GM19238 (cell line): ENCODE results near the gene ERCC6L2.

Source experiments
- DNase-seq: peaks from one replicate; pipeline ENCODE4 v3.0.0; 2011; ENCODE audit warnings: low spot score; ENCODE audit not compliant: insufficient read length

ERCC6L2 gene

DNA sequence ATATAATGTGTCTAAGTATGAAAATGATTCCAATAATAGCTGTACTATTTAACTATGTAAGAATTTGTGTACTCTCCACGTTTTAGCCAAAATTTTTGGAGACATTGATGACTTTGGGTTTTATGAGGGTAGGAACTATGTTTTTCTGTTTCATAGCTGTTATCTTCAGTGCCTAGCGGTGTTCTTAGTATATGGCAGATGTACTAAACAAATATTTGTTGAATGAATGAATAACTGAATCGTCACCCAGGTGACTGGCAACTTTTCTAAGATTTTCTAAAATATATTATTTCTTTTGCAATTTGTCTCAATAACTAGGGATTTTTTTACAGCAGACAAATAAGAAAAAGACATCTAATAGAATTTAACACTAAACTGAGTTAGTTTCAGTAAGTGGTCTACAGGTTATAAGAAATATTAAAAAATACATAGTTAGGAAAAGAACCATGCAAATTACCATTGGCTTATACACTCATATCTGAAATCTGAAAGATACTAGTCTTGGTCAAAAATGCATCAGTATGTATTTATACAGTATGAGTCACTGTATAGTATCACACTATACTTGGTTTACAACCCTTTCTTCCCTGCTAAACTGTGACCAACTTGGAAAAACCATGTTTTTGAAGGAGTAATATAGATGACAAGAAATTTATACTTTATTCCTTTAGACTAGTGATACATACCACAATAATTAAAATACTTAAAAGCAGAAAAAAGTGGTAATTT is 10.5 kb upstream of the ERCC6L2 start:
- no peak for DNase-seq

DNA sequence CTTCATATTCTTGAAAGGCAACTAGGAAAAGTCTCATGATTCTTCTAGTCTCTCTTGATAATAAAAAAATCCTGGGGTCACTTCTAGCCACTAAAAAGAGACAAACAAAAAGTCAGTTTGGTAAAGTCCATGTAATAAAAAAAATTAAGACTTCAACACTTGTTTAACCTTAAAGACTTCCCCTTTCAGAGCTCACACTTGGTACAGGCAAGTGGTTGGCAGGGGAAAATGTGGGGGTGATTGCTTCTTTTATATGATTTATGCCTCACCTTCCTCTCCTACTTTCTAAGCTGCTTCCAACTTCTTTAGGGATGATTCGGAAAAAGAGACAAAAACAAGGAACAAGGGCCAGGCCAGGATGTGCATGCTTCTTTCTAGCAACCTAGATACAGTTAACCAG is 5.1 kb upstream of the ERCC6L2 start:
- DNase-seq, result no peak

DNA sequence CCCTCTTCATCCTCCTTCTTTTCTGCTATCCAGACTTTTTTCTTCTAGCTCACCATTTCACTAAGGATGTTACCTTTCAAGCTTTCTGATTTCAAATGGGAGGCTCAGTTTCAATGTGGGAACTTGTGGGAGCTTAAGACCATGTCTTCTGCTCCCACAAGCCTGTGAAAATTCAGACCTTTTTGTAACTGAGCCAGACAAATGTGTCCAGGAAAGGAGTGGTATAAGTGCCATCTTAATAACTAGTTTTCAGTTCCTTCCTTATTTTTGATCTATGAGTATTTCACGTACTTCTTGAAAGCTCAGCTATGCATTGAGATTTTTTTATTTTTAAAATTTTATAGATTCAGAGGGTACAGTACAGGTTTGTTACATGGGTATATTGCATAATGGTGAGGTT is 4.6 kb upstream of the ERCC6L2 start:
- no peak for DNase-seq

DNA sequence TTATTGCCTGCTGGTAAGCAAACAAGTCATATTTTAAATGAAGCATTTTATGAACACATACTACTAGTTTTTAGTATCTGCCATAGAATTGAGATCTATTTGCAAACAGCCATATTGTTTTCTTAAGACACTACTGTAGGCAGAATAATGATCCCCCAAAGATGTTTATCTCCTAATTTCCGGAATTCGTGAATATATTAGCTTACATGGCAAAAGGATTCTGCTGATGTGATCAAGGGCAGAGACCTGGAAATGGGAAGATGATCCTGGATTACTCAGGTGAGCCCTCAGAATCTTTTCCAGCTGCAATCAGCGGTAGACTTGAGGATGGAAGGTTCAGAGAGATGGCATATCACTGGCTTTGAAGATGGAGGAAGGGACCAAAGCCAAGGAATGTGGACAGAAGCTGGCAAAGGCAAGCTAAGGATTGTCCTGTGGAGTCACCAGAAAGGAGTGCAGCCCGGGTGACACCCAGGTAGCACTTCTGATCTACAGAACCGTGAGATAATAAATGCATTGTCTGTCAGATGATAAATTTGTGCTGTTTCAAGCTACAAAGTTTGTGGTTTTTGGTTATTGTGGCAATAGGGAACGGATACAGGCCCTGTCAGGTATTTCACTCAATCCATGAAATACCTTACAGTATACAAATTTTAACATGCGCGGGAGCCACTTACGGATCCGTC is 1.0 kb upstream of the ERCC6L2 start:
- DNase-seq, result no peak

DNA sequence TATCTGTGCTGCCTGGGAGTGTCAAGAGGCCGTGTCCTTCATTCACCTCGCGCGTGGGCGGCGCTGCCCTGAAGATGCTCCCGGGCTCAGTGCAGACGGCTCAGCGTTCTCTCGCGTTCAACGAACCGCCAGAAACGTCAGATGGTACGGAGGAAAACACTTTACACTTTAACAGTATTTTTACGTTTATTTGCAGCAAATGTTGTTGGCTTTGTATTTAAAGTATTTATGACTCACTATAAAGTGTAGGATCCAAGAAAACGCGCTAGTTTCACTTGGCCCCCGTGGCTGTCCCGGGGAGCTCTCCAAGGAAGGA is 544 bp upstream of the ERCC6L2 start:
- no peak for DNase-seq

DNA sequence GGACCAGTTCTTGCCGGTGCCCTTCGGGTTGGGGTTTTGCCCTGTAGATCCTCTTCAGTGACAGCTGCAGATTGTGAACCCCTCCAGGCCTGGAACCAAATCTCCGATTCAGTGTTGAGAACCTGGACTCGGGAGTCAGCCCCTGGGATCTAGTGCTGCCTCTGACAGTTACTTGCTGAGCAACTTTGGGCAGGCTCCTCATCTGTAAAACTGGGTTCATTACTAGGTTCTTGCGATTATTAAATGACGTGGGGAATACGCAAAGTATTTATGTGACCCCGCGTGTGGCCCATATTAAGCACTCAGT is 600 bp downstream of the ERCC6L2 start:
- no peak for DNase-seq

DNA sequence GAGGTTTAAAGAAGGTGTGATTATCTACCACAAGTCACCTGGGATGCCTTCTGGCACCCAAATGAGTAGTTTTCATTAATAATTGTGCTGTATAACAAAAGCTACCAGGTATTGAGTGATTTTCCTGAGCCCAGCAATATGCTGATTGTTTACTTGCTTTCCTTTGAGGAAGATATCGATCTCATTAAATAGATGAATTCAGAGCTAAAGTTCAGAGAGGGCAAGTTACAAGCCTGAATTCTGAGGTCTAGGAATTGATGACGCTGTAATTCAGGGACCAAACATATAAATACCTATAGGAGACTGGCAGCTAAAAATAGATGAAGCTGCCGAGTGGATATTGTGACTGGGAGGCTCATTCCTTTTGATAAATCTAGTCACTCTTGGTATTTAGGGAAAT is 1.1 kb downstream of the ERCC6L2 start:
- no peak for DNase-seq

DNA sequence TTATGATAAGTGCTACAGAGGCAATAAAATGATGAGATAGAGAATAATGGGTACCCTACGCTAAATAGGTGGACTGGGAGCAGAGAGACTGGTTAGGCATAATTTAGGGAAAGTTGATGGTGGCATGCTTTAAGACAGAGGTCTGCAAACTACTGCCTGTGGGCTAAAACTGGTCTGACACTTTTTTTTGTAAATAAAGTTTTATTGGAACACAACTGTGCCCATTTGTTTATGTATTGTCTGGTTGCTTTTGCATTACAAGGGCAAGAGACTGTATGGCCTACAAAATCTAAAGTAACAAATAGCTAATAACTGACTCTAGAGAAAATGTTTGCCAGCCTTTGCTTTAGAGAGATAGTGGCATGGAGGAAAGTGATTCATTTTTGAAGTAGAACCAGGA is 2.5 kb downstream of the ERCC6L2 start:
- no peak for DNase-seq

DNA sequence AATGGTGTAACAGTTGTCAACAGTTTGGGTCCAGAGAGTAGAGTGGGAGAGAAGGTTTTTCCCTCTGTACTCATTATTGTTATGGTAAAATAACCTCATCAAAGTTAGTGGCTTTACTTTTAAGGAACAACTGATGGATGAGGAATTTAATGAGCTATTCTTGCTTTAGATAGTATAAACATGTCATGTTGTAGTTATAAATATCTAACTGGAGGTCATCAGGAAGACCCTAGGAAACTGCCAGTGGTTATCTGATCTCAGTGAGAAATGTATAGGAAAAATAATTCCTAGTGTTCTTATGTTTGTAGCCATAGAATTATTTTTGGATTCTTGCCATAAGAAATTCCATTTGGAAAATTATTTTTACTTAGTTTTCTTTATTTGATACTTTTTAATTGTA is 4.1 kb downstream of the ERCC6L2 start:
- no peak for DNase-seq

DNA sequence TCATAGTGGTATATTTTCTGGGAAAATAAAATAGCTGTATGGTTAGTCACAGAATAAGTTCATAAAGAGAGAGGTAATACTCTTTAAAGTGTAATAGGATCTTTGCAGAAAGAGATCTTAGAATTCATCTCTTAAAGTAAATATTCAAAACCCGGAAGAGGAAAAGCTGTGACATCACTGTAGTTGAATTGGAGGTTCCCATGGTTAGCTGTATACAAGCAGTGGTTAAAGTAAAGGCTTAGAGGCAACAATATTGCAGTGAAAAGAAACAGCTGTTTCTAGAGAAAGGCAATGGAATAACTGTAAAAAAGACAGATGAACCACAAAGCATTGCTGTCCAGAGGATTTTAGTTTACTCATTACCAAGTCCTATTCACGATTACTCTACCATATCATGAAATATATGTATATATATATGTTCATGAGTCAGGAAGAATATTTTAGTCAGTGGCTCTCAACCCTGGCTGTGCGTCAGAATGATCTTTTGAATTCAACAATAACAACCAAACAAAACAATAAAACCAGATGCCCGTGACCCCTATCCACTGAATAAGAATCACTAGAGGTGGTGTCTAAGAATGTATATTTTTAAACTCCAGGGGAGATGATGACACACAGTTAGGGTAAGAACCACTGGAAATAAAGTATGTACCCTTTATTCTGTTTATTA is 4.7 kb downstream of the ERCC6L2 start:
- DNase-seq, result no peak

DNA sequence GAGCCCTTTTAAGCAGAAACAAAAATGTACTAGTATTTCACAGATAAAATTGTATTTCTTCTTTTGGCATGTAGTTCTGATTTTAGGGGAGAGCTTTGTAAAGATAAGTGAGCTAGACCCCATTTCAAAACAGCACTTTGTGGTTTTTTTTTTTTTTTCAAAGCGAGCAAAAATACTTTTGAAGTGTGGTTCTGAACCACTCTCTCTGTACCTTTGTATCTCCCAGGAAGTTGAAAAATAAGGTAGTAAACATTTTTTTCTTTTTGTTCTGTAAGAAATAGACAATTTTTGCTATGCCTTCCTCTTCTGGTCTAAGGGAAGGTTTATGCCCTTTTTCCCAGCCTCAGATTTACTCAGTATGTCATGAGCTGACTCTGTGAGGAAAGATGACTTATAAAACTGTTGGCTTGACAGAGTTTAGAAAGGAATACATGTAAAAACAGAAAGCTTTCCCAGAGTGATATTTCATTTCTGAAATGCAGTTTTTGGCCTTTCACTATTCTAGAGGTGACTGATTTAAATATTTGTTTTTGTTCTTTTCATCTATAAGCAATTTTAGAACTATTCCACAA is 12.5 kb downstream of the ERCC6L2 start:
- DNase-seq, result no peak

DNA sequence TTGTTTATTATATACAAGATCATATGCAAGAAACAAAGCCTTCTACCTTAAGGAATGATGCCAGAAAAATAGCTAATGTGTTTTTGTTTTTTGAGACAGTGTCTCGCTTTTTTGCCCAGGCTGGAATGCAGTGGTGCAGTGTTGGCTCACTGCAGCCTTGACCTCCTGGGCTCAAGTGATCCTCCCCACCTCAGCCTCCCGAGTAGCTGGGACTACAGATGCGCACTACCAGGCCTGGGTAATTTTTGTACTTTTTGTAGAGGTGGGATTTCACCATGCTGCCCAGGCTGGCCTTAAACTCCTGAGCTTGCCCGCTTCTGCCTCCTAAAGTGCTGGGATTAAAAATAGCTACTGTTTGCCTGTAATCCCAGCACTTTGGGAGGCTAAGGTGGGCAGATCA is 15.1 kb downstream of the ERCC6L2 start:
- DNase-seq, result no peak

DNA sequence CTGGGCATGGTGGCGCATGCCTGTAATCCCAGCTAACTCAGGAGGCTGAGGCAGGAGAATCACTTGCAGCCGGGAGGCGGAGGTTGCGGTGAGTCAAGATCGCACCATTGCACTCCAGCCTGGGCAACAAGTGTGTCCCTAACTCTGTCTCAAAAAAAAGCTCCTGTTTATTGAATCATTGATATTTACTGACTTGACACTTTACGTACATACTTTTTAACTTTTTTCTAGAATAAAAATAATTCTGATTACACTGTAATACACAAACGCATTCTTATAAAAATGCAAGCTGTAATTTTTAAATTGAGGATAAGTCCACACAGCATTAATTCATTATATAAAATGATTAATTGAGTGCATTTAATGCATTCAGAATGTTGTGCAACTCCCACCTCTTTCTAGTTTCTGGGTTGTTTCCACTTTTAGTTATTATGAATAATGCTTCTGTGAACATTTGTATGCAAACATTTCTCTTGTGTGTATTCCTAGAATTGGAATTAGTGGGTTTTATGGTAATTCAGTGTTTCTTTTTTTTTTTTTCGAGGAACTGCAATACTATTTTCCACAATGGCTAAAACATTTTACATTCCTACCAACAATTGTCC is 15.7 kb downstream of the ERCC6L2 start:
- DNase-seq, result no peak

DNA sequence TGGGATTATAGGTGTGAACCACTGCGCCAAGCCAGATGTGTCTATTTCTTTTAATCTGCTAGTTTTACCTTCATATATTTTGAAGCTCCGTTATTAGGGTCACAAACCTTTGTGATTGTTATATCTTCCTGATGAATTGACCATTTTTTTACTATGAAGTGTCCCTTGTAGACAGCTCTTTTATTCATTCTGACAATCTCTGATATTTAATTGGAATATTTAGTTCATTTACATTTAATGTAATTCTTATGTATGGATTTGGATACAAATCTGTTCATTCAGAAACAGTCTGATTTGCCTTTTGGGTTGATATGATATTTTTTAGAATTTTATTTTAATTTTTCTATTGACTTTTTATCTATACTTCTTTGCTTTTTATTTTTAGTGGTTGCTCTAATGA is 17.2 kb downstream of the ERCC6L2 start:
- no peak for DNase-seq

DNA sequence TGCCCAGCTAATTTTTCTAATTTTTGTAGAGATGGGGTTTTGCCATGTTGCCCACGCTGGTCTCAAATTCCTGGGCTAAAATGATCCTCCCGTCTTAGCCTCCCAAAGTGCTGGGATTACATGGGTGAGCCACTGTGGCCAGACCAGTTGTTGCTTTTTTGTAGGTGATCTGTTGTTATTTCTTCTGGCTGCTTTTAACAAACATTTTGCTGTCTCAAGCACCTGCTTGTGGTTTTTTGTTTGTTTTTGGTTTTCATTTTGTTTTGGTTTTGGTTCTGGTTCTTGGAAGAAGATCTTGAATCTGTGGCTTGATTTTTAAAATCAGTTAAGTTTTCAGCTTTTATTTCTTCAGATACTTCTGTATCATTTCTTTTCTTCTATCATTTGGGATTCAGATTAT is 21.1 kb downstream of the ERCC6L2 start:
- no peak for DNase-seq

DNA sequence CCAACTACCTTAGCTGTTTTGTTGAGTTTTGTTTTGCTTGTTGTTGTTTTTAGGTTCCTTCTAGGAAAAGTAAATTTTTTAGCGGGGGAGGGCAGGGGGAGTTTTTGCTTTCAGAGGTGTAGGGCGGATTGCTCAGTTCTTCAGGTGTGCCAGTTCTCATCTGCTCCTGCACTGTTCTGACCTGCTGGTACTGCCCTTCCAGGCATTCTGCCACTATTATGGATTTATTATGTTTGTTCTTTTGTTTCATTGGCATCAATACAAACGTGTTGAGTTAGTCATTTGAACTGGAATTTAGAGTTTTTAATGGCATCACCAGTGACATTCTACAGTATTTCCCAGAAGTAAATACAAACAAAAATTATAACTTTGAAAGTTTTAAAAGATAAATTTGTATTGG is 26.0 kb downstream of the ERCC6L2 start:
- no peak for DNase-seq

DNA sequence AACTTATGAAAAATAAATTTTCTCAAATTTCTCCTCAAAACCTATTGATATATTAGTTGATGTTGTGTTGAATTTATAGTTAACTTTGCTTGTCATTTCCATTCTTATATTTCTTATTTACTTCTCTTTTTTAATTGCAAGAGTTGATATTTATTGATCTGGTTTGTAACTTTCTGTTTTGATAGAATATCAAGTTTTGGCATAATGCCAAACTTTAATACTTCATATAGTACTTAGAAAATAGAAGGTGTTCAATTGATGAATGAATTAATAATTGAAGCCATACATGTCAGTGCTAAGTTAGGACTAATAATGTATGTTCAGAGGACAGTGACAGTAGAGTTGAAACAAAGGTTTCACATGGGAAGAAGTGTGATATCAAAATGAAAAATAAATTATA is 27.9 kb downstream of the ERCC6L2 start:
- DNase-seq, result no peak

DNA sequence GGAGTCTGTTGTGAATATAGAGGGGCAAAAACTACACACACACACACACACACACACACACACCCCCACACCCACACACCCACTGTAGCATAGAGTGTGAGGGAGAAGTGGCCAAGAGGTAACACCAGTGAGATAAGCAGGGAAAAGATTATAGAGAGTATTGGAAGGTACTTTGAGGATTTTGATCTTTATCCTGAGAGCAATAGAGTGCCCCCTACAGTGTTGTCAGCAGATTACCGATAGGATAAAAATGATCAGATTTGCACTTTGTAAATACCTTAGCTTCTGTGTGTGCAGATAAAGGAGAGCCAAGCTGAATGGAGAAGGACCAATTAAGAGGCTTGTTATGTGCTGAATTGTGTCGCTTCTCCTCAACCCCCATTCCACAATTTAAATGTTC is 32.3 kb downstream of the ERCC6L2 start:
- DNase-seq, result no peak

DNA sequence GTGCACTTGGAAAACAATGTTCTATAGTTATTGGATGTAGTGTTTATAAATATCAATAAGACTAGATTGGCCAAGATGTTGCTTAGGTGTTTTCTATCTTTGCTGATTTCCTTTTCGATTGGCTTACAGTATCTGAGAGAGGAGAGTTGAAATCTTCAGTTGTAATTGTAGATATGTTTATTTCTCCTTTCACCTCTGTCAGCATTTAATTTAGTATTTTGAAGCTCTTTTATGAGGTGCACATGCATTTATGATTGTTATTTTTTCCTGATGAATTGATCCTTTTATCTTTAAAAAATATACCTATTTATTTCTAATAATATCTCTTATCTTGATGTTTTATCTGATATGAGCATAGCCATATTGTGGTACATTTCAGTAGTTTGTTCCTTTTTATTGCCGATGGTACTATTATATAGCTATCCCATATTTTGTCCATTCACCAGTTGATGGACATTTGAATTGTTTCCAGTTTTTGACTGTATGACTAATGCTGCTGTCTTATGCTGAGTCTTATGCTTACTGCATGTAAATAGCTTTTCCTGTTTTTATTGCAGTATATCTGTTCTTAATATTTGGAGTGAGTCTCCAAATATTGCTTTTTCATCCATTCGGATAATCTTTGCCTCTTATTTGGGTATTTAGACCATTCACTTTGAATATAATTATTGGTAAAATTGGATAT is 34.7 kb downstream of the ERCC6L2 start:
- DNase-seq, result no peak

DNA sequence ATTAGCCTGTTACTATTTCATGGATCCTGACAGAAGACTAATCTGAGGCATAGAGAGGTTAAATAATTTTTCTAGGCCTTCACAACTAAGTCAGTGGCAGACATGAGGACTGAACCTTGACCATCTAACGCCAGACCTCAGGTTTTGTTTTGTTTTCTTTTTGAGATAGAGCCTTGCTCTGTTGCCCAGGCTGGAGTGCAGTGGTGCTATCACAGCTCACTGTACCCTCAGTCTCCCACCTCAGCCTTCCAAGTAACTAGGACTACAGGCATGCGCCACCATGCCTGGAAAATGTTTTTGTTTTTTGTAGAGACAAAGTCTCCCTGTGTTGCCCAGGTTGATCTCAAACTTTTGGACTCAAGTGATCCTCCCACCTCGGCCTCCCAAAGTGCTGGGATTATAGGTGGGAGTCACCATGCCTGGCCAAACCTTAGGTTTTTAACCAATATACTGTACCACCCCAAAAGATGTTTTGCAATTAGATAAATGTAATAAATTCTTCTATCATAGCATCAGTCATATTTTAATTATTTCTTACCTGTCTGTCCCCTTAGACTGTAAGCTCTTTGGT is 35.4 kb downstream of the ERCC6L2 start:
- DNase-seq, result no peak

DNA sequence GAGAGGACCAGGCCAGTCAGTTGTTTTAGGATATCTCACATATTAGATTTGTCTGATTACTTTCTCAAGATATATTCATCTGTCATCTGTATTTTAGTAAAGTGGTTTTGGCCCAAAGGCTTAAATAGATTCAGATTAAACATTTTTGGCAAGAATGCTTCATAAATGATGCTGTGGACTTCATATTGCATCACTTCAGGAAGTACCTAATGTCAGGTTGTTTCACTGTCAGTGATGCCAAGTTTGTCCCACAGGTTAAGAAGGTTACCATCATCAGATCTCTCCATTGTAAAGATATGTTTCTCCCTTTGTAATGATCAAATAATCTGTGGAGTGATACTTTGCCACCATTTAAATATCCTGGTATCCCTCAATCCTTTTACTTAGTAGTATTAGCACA is 37.3 kb downstream of the ERCC6L2 start:
- no peak for DNase-seq
